GM18867 (cell line): ENCODE measurements around the gene CMTM2.
"Not testable (repeated sequence)": the region's sequence is repeated elsewhere in the genome, so short reads cannot be mapped to it uniquely, and the experiment has no call there.

Experiments
- ATAC-seq: cut with Tn5 transposase; IDR thresholded peaks from one replicate; pipeline ENCODE4 v1.9.1; 2021; ENCODE audit warnings: mild to moderate bottlenecking, moderate library complexity; ENCODE audit not compliant: unreplicated experiment

CMTM2 gene

DNA sequence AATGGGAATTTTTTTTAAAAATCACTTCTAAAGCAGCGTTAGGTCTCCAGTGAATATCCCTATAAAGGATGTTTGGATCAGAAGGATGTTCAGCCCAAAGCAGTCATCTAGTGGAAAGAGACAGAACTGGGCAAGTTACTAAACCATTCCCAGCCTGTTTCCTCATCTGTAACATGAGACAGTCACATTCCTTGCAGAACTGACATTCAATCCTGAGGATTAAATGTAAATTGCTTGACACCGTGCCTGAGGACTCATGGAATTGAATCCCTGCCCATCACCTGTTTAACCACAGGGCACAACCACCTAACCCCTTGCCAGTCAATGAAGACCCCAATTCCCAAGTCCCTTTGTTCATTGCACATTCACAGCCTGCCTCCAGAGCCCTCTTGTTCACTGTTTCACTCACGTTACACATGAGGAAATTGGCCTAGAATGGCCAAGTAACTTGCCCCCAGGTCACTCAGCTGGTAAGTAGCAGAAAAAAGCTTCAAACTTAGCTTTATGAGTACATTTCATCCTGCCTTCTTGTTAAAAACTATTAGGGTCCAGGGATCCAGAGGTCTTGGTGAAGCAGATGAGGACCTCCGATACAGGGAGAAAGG lies 1.4 kb downstream of the CMTM2 start:
- no peak for ATAC-seq

DNA sequence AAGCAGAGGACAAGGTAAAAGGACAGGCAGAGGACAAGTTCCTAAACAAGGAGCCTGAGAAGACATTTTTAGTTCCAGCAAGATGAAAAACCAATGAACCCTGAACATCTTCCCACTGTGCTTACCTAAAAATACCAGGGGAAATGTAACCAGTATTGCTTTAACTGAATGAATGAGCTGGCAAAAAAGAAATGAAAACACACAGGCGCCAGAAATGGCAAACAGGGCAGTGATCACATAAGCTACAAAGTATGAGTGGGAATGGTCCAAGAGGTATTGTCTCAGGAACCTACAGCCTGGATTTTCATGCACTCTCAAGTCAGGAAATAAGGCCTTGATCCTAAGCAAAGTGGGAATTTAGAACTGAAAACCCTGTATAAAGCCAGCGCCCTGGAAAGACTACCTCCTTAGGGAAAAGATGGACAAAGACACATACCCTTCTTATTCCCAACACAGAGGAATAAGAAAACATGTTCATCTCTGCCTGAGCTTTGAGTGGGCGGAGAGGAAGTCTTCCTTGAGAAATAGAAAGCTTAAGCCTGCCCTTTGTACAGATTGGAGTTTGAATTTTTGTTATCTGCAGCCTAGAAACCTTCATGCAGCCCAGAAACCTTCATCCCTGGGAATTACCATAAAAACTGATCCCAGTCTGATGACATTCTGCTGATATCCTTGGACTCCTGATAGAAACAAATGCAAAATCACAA lies 2.1 kb downstream of the CMTM2 start:
- ATAC-seq, result no peak

DNA sequence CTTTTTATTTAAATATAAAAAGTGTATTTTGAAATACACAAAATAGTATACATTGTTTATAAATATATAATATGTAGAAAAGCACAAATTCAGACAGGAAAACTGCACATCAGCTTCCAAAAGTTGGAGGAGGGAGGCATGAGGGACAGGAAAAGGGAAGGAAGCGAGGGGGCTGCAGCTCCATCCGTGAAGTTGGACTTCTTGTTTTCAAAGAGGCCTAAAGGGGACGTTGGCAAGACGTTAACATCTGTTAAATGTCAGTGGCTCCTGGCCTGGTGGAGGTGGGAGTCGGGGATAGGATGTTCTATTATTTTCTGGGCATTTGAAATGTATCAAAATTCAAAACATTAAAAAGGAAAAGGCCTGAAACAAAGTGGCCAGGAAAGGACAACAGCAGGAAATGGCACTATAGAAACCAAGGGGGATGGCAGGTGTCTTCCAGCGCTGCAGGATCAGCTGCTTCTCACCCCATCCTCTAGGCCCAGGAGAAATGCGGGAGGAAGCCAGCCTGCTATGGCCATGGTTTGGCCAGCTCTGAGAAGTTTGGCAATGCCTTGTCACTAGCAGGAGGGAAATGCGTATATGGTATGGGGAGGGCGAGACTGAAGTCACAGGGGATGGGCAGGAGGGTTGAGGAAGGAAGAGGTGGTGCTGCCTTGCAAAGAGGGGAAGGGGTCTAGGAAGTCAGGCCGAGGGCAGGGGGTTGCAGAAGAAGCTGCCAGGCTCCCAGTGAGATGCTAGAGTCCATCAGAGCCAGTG lies 6.4 kb downstream of the CMTM2 start:
- no peak for ATAC-seq

DNA sequence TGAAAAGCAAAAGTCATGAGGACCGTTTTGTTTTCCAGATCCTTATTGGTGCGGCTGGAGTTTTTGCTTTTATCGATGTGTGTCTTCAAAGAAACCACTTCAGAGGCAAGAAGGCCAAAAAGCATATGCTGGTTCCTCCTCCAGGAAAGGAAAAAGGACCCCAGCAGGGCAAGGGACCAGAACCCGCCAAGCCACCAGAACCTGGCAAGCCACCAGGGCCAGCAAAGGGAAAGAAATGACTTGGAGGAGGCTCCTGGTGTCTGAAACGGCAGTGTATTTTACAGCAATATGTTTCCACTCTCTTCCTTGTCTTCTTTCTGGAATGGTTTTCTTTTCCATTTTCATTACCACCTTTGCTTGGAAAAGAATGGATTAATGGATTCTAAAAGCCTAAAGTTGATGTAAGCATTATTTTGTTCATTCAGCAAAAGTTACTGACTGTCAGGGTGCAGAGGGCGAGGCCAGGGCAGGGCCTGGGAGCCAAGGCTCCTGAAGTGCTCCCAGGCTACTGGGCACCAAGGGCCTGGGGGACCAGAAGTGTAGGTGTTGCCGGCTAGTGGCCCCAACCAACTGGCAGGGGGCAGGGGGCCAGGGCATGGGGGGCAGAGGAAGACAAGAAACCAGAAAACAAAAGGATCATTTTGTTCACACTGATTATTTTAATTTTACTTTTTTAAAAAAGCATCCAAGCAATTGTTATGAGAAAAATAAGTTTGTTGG lies 8.8 kb downstream of the CMTM2 start:
- no peak for ATAC-seq

DNA sequence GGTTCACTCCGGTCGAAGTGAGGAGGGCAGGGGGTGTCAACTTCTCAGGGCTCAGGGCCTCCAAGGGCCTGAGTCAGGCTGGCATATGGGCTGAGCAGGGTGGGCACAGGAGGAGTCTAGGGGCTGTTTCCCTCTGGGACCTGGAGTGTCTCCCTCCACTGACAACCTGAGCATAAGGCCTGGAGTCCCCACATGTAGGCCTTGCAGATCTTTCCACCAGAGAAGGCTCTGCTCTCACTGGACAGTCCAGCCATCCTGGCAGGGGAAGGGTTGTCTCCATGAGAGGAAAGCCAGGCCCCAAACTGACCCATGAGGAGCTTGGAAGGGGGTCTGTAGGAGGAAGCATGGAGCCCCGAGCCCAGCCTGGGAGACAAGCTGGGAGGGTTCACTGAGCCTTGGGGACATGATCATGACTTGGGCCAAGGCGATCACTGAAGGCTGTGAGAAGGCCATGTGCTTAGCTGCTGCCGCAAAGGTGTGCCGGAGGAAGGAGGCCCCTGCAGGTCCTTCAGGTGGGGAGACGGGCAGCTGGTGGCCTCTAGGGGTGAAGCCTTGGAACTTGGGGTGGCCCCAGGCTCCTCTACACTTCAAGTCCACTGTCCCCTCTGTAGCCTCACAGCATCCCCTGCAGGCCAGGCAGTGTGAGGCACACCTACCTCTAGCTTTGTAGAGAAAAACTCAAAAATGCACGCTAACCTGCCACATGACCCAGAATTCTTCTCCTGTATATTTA lies 9.9 kb downstream of the CMTM2 start:
- peak; percentile 86 for ATAC-seq

DNA sequence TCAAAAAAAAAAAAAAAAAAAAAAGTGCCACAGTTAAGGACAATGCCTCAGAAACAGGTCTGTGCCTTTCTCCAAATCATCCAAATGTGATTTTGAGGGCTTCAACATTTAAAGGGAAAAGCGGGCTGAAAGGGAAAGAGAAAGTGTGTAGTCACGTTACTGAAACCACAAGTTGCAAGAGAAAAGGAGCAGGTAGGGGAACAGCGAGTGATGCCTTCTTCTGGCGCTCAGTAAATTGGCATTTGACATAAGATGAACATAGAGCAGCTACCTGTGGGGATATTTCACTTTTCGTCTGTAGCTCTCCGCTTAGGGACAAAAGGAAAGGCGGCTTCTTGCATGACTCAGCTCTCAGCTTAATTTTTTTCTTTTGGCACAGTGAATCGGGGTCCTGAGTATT lies 11.1 kb downstream of the CMTM2 start:
- ATAC-seq, result peak; percentile 48

DNA sequence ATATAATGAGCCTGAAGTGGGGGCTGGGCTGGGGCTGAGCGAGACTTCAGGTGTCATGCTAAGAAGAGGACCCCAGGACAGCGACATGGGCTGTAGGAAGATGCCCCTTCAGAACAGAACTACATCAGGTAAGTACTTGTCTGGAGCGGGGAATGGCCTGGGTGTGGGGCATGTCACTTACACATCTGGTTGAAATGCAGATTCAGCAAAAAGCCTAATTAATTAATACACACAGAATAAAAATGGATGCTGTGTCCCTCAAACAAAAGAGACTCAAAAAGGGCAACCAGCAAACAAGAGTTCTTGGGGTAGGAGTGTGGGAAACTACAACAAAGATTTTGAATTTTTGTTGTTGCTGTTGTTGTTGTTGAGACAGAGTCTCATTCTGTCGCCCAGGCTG lies 11.8 kb downstream of the CMTM2 start:
- ATAC-seq, result no peak

DNA sequence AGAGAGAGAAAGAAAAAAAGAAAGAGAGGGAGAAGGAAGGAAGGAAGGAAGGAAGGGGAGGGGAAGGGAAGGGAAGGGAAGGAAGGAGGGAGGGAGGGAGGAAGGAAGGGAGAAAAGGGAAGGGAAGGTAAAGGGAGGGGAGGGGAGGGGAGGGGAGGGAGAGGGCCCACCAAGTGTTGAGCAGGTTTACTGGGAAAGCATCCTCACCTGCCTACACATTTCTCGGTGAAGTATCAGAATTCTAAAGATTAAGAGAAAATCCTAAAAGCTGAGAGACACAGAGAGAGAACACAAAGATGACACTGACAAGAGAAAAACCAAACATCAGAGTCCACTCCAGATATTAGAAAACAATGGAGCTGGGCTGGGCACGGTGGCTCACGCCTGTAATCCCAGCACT lies 13.0 kb downstream of the CMTM2 start:
- ATAC-seq, result no peak

DNA sequence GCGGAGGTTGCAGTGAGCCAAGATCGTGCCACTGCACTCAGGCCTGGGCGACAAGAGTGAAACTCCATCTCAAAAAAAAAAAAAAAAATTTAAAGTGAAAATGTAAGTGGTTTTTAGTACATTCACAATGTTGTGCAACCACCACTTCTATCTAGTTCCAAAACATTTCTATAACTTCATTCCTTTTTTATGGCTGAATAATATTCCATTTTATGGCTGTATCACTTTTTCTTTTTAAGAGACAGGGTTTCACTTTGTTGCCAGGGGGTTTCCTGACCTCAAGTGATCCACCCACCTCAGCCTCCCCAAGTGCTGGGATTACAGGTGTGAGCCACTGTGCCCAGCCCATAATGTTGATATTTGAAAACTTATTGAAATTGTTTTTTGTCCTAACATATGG lies 13.6 kb downstream of the CMTM2 start:
- no peak for ATAC-seq

DNA sequence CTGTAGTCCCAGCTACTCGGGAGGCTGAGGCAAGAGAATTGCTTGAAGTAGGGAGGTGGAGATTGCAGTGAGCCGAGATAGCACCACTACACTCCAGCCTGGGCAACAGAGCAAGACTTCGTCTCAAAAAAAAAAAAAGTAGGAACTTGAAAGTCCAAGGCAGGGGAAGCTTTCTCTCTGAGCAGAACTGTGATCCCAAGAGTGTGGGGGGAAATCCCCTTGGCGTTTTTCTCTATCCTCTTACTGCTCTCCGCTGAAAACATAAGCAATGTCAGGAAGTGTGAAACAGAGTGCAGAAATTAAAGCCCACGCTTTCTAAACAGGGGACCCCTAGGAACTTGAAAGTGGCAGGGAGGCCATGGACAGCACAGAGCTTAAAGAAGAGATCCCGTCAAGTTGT lies 15.5 kb downstream of the CMTM2 start:
- ATAC-seq, result no peak

DNA sequence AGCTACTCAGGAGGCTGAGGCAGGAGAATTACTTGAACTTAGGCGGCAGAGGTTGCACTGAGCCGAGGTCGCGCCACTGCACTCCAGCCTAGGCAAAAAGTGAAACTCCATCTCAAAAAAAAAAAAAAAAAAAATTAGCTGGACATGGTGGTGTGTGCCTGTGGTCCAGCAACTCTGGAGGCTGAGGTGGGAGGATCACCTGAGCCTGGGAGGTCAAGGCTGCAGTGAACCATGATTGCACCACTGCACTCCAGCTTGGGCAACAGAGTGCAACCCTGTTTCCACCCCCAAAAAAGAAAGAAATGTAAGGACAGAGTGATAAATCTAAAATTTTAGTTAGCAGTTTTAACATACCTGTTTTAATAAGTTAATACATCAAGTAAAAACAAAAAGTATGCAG lies 17.3 kb downstream of the CMTM2 start:
- ATAC-seq, result not testable (repeated sequence)

DNA sequence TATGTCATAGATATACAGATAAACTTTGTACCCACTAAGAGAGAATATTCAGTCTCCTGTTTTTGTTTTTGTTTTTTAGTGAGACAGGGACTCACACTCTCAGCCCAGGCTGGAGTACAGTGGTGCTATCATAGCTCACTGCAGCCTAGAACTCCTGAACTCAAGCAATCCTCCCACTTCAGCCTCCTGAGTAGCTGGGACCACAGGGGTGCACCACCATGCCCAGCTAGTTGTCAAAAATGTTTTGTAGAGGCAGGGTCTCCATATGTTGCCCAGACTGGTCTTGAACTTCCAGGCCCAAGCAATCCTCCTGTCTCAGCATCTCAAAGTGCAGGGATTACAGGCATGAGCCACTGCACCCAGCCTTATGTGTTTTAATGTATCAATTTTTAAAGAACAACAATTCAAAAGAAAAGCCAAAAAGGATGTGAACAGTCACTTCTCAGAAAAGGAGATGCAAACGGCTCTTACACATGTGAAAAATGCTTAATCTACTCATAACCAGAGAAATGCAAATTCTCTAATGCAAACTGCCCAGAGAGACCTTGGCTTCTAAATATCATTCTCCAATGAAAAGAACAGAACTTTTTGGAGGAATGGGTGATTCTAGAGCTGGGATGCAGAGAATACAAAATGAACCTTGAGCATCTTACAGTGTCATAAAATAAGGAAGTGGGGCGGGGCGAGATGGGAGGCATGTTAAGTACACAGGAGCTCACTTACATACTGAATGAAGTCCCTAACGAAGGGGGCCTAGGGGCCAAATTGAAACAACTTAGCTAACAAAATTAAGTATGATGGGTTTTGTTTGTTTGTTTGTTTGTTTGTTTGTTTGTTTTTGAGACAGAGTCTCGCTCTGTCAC lies 18.0 kb downstream of the CMTM2 start:
- peak; percentile 51 for ATAC-seq

DNA sequence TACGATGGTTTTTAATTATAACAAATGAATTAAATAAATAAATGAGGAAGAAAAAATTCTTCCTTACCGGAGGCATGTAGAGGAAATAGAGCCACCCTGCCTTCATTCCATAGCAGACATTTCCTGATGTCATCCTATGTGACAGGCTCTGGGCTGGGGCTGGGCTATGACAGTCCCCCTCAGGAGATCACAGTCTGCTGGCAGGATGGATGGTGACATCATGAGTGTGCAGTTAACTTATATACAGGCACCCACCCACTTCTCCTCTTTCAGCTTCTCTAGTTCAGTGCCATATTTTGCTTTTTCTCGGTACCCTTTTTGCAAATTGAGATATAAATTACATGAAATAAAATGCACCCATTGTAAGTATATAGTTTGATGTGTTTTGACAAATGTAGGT lies 18.8 kb downstream of the CMTM2 start:
- ATAC-seq, result no peak

DNA sequence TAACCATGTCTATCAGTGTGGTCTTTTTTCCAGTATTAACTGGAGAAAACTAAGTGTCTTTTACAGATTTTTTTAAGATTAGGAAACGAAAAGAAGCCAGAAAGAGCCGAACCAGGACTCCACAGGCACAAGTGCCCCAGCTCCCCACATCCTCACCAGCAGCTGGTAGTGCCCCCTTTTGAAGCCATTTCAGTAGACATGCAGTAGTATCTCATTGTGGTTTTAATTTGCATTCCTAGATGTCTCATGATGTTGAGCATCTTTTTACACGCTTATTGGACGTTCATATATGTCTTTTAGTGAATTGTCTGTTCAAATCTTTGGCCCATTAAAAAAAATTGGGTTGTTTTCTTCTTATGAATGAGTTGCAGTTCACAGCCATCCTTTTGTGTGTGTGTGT lies 20.5 kb downstream of the CMTM2 start:
- ATAC-seq, result no peak

DNA sequence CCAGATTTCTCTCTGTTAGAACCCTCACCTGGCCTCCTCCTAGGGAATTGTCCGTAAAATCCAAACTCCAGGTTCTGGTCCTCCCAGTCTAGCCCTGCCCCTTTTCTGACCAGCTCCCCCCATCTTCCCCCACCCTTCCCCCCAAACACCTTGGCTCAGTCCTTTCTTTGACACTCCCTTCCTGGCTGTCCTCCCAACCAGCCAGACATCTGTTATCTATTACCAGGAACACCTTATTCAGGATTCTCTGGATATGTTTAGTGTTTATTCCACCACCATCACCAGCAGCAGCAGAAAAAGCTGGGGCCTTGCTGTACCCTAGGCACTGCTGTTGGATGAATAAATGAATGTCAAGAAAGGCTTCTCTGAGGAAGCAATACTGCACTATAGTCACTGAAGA lies 21.2 kb downstream of the CMTM2 start:
- no peak for ATAC-seq

DNA sequence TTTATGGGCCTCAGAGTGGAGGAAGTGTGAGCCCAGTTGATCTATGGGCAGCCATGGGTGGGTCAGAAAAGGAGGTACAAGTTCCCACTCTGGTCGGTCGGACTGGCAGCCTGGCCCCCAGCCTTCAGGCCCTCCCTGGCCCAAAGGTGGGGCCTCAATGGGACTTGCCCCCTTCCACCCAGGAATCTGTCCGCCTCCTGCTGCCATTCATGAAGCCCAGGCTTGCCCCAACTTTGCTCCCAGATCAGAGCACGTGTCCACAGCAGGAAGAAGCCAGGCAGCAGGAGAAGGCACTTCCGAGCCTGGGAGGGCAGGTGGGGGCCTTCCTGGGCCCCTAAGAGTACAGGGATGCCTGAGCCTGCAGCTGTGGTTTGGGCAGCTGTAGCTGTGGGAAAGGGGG lies 22.2 kb downstream of the CMTM2 start:
- ATAC-seq, result no peak

DNA sequence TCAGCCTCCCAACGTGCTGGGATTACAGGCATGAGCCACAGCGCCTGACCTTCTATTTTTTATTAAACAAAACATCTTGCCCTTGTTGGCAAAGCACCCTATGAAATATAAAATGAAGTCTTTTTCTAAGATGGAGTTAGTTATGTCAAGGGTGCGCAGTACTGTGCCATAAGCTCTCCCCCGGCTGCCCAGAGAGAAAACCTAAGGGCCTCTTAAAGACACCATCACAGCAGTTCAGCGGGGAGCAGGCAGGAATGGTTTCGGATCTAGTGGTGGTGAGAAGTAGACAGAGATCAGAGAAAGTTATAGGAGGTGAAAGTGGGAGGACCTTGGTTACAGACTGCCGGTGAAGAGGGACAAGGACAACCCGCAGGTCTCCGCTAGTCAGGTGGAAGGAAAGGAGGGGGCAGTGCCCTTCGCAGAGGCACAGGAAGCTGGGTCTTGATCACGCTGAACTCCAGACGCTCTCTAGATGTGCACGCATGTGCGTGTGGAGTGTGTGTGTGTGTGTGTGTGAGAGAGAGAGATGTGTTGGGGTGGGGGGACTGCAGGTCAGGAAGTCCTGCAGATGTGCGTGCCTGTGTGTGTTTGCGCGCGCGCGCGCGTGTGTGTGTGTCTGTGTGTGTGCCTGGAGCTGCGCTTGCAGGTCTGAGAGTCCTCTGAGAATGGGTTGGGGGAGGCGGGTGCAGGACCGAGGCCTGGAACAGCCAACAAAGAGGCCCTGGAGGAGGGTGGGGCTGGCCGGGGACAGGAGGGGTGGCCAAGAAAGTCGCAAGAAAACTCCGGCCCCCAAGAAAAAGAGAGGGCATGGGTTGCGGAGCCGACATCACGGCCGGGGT lies 24.5 kb downstream of the CMTM2 start:
- ATAC-seq, result peak; percentile 29

DNA sequence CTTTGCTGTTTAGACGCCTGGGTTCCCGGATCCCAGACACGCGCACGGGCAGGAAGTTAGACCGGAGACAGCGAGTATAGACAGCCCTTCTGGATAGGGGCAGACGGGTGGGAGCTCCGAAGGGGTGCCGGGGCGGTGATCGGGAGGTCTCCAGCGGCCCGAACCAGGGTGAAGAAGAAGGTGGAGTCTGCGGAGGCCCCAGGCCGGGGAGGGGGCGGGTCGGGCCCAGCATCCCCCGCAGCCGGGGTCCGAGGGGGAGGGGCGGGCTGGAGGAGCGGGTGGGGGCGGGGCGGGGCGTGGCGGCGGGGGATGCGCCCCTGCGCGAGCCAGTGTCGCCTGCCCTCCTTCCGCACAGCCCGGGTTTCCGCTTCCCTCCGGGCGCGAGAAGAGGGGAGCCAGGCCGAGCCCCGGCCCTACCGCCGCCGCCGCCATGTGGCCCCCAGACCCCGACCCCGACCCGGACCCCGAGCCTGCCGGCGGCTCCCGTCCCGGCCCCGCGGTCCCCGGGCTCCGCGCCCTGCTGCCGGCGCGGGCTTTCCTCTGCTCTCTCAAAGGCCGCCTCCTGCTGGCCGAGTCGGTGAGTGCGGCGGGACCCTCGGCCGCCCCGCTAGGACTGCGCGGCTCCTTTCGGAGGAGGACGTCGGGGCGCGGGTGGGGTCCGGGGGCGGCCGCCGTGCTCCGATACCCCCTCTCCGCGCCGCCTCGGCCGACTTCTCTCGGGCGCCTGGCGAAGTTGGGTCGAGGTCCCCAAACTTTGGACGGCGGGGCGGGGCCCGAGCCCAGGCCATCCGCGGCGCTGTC lies 25.3 kb downstream of the CMTM2 start, which contains the start of gene CMTM3:
CMTM3 (plus strand) TSS at position 329 of the 801 bp plus-strand sequence; CDS start at position 431, 102 bp downstream.
- peak; percentile 43 for ATAC-seq
